ENCODE results near the gene GABRA1.

GABRA1 gene

GRCh38 chr5:161847941-161848391 lies at the start of gene GABRA1:
Gene GABRA1, plus strand, starts transcription at chr5:161848120. Its CDS starts 2,691 bp downstream, at chr5:161850811.
- DNase-seq = no peak

GRCh38 chr5:161799316-161799715 lies 48.6 kb upstream of the GABRA1 start:
- DNase-seq = no peak

GRCh38 chr5:161804263-161804662 lies 43.7 kb upstream of the GABRA1 start:
- DNase-seq = no peak

GRCh38 chr5:161846746-161847145 lies 1.2 kb upstream of the GABRA1 start:
- no peak for DNase-seq

GRCh38 chr5:161847447-161847846 lies 473 bp upstream of the GABRA1 start:
- DNase-seq = no peak

- DNase-seq = no peak
Observed at GRCh38 chr5:161850491-161850890, 2.6 kb downstream of the GABRA1 start.

- DNase-seq = no peak
Observed at GRCh38 chr5:161851691-161852299, 3.9 kb downstream of the GABRA1 start.

- DNase-seq = no peak
Observed at GRCh38 chr5:161857358-161857757, 9.4 kb downstream of the GABRA1 start.

- DNase-seq = no peak
Observed at GRCh38 chr5:161863259-161863658, 15.3 kb downstream of the GABRA1 start.

- no peak for DNase-seq
Observed at GRCh38 chr5:161863811-161864210, 15.9 kb downstream of the GABRA1 start.

- DNase-seq = no peak
Observed at GRCh38 chr5:161865510-161865909, 17.6 kb downstream of the GABRA1 start.

GRCh38 chr5:161889971-161890370 lies 42.1 kb downstream of the GABRA1 start:
- DNase-seq = no peak

GRCh38 chr5:161895514-161895913 lies 47.6 kb downstream of the GABRA1 start:
- no peak for DNase-seq

- no peak for DNase-seq
Observed at GRCh38 chr5:161897033-161897432, 49.1 kb downstream of the GABRA1 start.

GRCh38 chr5:161899590-161899989 lies 51.7 kb downstream of the GABRA1 start:
- DNase-seq = no peak

GRCh38 chr5:161900981-161901380 lies 53.1 kb downstream of the GABRA1 start:
- no peak for DNase-seq

GRCh38 chr5:161921781-161922180 lies 73.9 kb downstream of the GABRA1 start:
- DNase-seq = no peak

GRCh38 chr5:161924270-161924669 lies 76.3 kb downstream of the GABRA1 start:
- no peak for DNase-seq

GRCh38 chr5:161925960-161926359 lies 78.0 kb downstream of the GABRA1 start:
- DNase-seq = no peak

- DNase-seq = no peak
Observed at GRCh38 chr5:161934486-161934885, 86.6 kb downstream of the GABRA1 start.

- DNase-seq = no peak
Observed at GRCh38 chr5:161944974-161945373, 97.1 kb downstream of the GABRA1 start.

GRCh38 chr5:161946911-161947310 lies 99.0 kb downstream of the GABRA1 start:
- no peak for DNase-seq
